HG03064 (cell line): Measurements from ENCODE around the gene NR2E1.

ENCODE experiments used
- ATAC-seq: cut with Tn5 transposase; IDR thresholded peaks from one replicate; pipeline ENCODE4 v1.9.1; 2021; ENCODE audit warnings: low read depth; ENCODE audit not compliant: unreplicated experiment

Gene NR2E1

GRCh38 chr6:108165714-108166663, at the start of gene NR2E1:
NR2E1 (plus strand) TSS chr6:108166022; CDS start chr6:108166766, 744 bp downstream.
- ATAC-seq = no peak

GRCh38 chr6:108116546-108117426, 49.0 kb upstream of the NR2E1 start:
- ATAC-seq = no peak

GRCh38 chr6:108117427-108118358, 48.1 kb upstream of the NR2E1 start:
- ATAC-seq = no peak

GRCh38 chr6:108118359-108118724, 47.5 kb upstream of the NR2E1 start:
- ATAC-seq = no peak

- ATAC-seq = no peak
These were observed 46.7 kb upstream of the NR2E1 start for GRCh38 chr6:108118810-108119768.

- no peak for ATAC-seq
These were observed 46.1 kb upstream of the NR2E1 start for GRCh38 chr6:108119769-108120141.

GRCh38 chr6:108120311-108120710, 45.5 kb upstream of the NR2E1 start:
- ATAC-seq = no peak

GRCh38 chr6:108121612-108122011, 44.2 kb upstream of the NR2E1 start:
- ATAC-seq = no peak

- no peak for ATAC-seq
These were observed 42.3 kb upstream of the NR2E1 start for GRCh38 chr6:108123481-108123929.

- ATAC-seq = no peak
These were observed 41.9 kb upstream of the NR2E1 start for GRCh38 chr6:108123946-108124345.

- no peak for ATAC-seq
These were observed 38.8 kb upstream of the NR2E1 start for GRCh38 chr6:108127056-108127455.

GRCh38 chr6:108127826-108128225, 38.0 kb upstream of the NR2E1 start:
- no peak for ATAC-seq

- ATAC-seq = no peak
These were observed 35.6 kb upstream of the NR2E1 start for GRCh38 chr6:108130262-108130661.

- no peak for ATAC-seq
These were observed 33.0 kb upstream of the NR2E1 start for GRCh38 chr6:108132863-108133262.

GRCh38 chr6:108133594-108134179, 32.1 kb upstream of the NR2E1 start:
- no peak for ATAC-seq

- ATAC-seq = no peak
These were observed 31.4 kb upstream of the NR2E1 start for GRCh38 chr6:108134213-108134970.

- ATAC-seq = no peak
These were observed 23.6 kb upstream of the NR2E1 start for GRCh38 chr6:108142240-108142639.

GRCh38 chr6:108145639-108146038, 20.2 kb upstream of the NR2E1 start:
- ATAC-seq = no peak
